SK-N-SH (cell line): ENCODE data around the gene CNGA4. TPM values are rescaled to one million over a fixed set of nuclear protein-coding genes. Genes with fewer than 3 reads are reported as not detected.
"Not testable (repeated sequence)": the region's sequence is repeated elsewhere in the genome, so short reads cannot be mapped to it uniquely, and the experiment has no call there.

Experiments
- CTCF ChIA-PET: fragments of 300-600, 350-600 bp; formaldehyde crosslinking; extraction: SDS; loops from one replicate; lab custom pipeline; 2021; lab: Yijun Ruan, JAX
- POLR2A ChIA-PET: fragments of 350-600 bp; sonication (Branson Sonifier 250); formaldehyde crosslinking; extraction: SDS; loops from one replicate; lab custom pipeline; 2020; ENCODE audit warnings: antibody characterized with exemption, inconsistent platforms; lab: Yijun Ruan, JAX
- DNase-seq: peaks from one replicate; pipeline ENCODE4 v3.0.0; 2012
- H2AFZ ChIP-seq: fragments of 200-600 bp; sonication (generic); 2 replicates; pipeline ENCODE4 v1.8.1; 2016; ENCODE audit warnings: antibody characterized with exemption, mild to moderate bottlenecking, low read depth
- H3F3A ChIP-seq: fragments of 200-600 bp; sonication (generic); replicated peaks from 2 replicates; pipeline ENCODE3; 2016; ENCODE audit warnings: antibody characterized with exemption, mild to moderate bottlenecking; ENCODE audit not compliant: insufficient read depth
- H3K27ac ChIP-seq, 2 experiments: fragments of 200-500 bp in 1 of 2; fragments of 200-600 bp in 1 of 2; sonication (Bioruptor generic) in 1 of 2; sonication (generic), shearing (Covaris generic) in 1 of 2; 2 replicates each; pipeline versions ENCODE4 v1.5.1 to v1.6.1; 2014 to 2016; ENCODE audit warnings: low read depth in 2 of 2, inconsistent platforms in 1 of 2, low read length in 1 of 2, mild to moderate bottlenecking in 1 of 2, mixed read lengths in 1 of 2
- H3K27me3 ChIP-seq: fragments of 200-600 bp; sonication (generic), shearing (Covaris generic); 2 replicates; pipeline ENCODE4 v1.6.1; 2016; ENCODE audit warnings: mixed run types; ENCODE audit not compliant: insufficient read depth
- H3K36me3 ChIP-seq, 2 experiments: fragments of 200-500 bp in 1 of 2; fragments of 200-600 bp in 1 of 2; sonication (Bioruptor generic) in 1 of 2; sonication (generic) in 1 of 2; replicated peaks in 1 of 2; 2 replicates each; pipeline versions ENCODE3 to v1.5.1; 2014 to 2016; ENCODE audit warnings: low read length in 1 of 2, mild to moderate bottlenecking in 1 of 2; ENCODE audit not compliant: insufficient read depth in 2 of 2, control insufficient read depth in 1 of 2
- H3K4me1 ChIP-seq, 2 experiments: fragments of 200-500 bp in 1 of 2; fragments of 200-600 bp in 1 of 2; sonication (Bioruptor generic) in 1 of 2; sonication (generic), shearing (Covaris generic) in 1 of 2; 2 replicates each; pipeline versions ENCODE4 v1.5.1 to v1.6.1; 2014 to 2016; ENCODE audit warnings: low read depth in 1 of 2, low read length in 1 of 2, mixed run types in 1 of 2; ENCODE audit not compliant: insufficient read depth in 2 of 2, control insufficient read depth in 1 of 2
- H3K4me2 ChIP-seq: fragments of 200-600 bp; sonication (generic), shearing (Covaris generic); 2 replicates; pipeline ENCODE4 v1.6.1; 2017; ENCODE audit warnings: mixed run types
- H3K4me3 ChIP-seq, 2 experiments: fragments of 200-500 bp in 1 of 2; fragments of 200-600 bp in 1 of 2; sonication (Bioruptor generic) in 1 of 2; sonication (generic), shearing (Covaris generic) in 1 of 2; 2 replicates each; pipeline versions ENCODE4 v1.5.1 to v1.8.1; 2014 to 2016; ENCODE audit warnings: low read depth in 2 of 2, inconsistent platforms in 1 of 2, low read length in 1 of 2, mild to moderate bottlenecking in 1 of 2, mixed read lengths in 1 of 2, moderate library complexity in 1 of 2
- H3K79me2 ChIP-seq: fragments of 200-600 bp; sonication (generic); 2 replicates; pipeline ENCODE4 v1.8.1; 2017; ENCODE audit warnings: mild to moderate bottlenecking; ENCODE audit not compliant: insufficient read depth
- H3K9ac ChIP-seq: fragments of 200-600 bp; sonication (generic); 2 replicates; pipeline ENCODE4 v1.6.1; 2017; ENCODE audit warnings: mixed run types
- H3K9me2 ChIP-seq: fragments of 200-600 bp; sonication (generic); 2 replicates; pipeline ENCODE4 v1.6.1; 2017; ENCODE audit warnings: mixed run types
- H3K9me3 ChIP-seq: fragments of 200-600 bp; sonication (generic); 2 replicates; pipeline ENCODE4 v1.6.1; 2017; ENCODE audit warnings: mixed run types, mild to moderate bottlenecking, moderate library complexity
- H4K20me1 ChIP-seq: fragments of 200-600 bp; sonication (generic); 2 replicates; pipeline ENCODE4 v1.6.1; 2017; ENCODE audit warnings: mild to moderate bottlenecking, mixed run types; ENCODE audit not compliant: insufficient read depth
- CHD2 ChIP-seq: fragments of 150-350 bp; IDR thresholded peaks from 2 replicates; pipeline ENCODE4 v1.6.1; 2018; ENCODE audit warnings: low read length; ENCODE audit not compliant: partially characterized antibody
- EP300 ChIP-seq, 2 experiments: IDR thresholded peaks; 2 replicates each; pipeline versions ENCODE4 v1.4.0 to v1.6.1; 2012; ENCODE audit warnings: borderline replicate concordance in 1 of 2, low read depth in 1 of 2, low read length in 1 of 2
- EZH2phosphoT487 ChIP-seq: fragments of 200-600 bp; sonication (generic); IDR thresholded peaks from 2 replicates; pipeline ENCODE4 v1.6.1; 2017; ENCODE audit warnings: low read depth, mixed run types, mild to moderate bottlenecking, antibody characterized with exemption, moderate library complexity, borderline replicate concordance
- MAX ChIP-seq: IDR thresholded peaks from 2 replicates; pipeline ENCODE4 v1.4.0; 2012; ENCODE audit warnings: low read depth
- MXI1 ChIP-seq: IDR thresholded peaks from 2 replicates; pipeline ENCODE4 v1.6.1; 2012; ENCODE audit warnings: mild to moderate bottlenecking, low read depth, low read length, improper control_type of control experiment
- POLR2AphosphoS5 ChIP-seq: IDR thresholded peaks from 2 replicates; pipeline ENCODE4 v1.6.1; 2012; ENCODE audit warnings: low read depth, low read length
- RFX5 ChIP-seq: IDR thresholded peaks from 2 replicates; pipeline ENCODE4 v1.6.1; 2012; ENCODE audit warnings: mild to moderate bottlenecking, improper control_type of control experiment, low read length
- SIN3A ChIP-seq: IDR thresholded peaks from 2 replicates; pipeline ENCODE4 v1.6.1; 2012; ENCODE audit warnings: low read depth, mild to moderate bottlenecking, low read length, moderate library complexity, borderline replicate concordance
- WGBS: methylation state at CpG from one replicate; pipeline ENCODE4 v1.1.6; 2017; ENCODE audit warnings: low lambda C conversion rate; 5-methylcytosine and 5-hydroxymethylcytosine counted together
- polyA plus RNA-seq, 3 experiments: library from polyadenylated mRNA; depleted of rRNA; stranded (reverse); fragments of >200 nt; gene quantifications; 2 replicates each; pipeline ENCODE4 v1.2.3, GENCODE V29; 2012
- TF ChIP-seq, protein P1 (sequence below): fragments of 150-350 bp; IDR thresholded peaks from 2 replicates; pipeline ENCODE4 v1.6.1; 2017; ENCODE audit warnings: antibody characterized with exemption, low read length, low read depth, borderline replicate concordance

Gene CNGA4
- polyA plus RNA-seq, 1 of the 3 experiments (the other 2 are of a cell fraction), result 0.13 TPM

GRCh38 chr11:6241316-6241715, 2.4 kb downstream of the CNGA4 start (continued):
- TF ChIP-seq, protein P1, sequence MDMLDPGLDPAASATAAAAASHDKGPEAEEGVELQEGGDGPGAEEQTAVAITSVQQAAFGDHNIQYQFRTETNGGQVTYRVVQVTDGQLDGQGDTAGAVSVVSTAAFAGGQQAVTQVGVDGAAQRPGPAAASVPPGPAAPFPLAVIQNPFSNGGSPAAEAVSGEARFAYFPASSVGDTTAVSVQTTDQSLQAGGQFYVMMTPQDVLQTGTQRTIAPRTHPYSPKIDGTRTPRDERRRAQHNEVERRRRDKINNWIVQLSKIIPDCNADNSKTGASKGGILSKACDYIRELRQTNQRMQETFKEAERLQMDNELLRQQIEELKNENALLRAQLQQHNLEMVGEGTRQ, result no peak
- TF ChIP-seq CHD2, result no peak
- no peak for TF ChIP-seq SIN3A
- TF ChIP-seq RFX5, result no peak

GRCh38 chr11:6245536-6245935, 6.6 kb downstream of the CNGA4 start:
- Histone ChIP-seq H3K4me2 (no peak overlapping the region), H3K79me2 (no peaks in the 10 kb centered on the region), H3K4me1 (no peaks in the 10 kb centered on the region; a peak in 1 of 4 replicates), H4K20me1 (no peaks in the 10 kb centered on the region), H3K36me3 (no peaks in the 10 kb centered on the region), H3K27ac (no peak overlapping the region), H3K4me3 (no peak overlapping the region), H3K9me3 (no peaks in the 10 kb centered on the region), H3K9me2 (no peaks in the 10 kb centered on the region), H3K9ac (no peak overlapping the region), H3F3A (no peaks in the 10 kb centered on the region), H3K27me3 (peaks cover 37% of the 10 kb centered on the region), H2AFZ (no peak overlapping the region)
- WGBS, result 56% methylated on average over 2 of the region's 2 CpGs
- ChIA-PET CTCF (interaction anchor here (2.7 kb wide), 1 partner anchor 108 kb away, joined by 11 read pairs; no protein-coding TSS in a partner anchor), POLR2A (no interaction called here)
- TF ChIP-seq POLR2AphosphoS5, result no peak
- no peak for TF ChIP-seq MXI1
- no peak for DNase-seq

- no peak overlapping the region for H3K27ac ChIP-seq
- H3K4me3 ChIP-seq, result no peak overlapping the region
- no peaks in the 10 kb centered on the region for H3K79me2 ChIP-seq
- no peak overlapping the region for H3K4me2 ChIP-seq
- DNase-seq, result no peak
- H3K9me3 ChIP-seq, result no peaks in the 10 kb centered on the region
- POLR2A ChIA-PET, result no interaction called here
- no peak overlapping the region for H2AFZ ChIP-seq
- H3F3A ChIP-seq, result no peaks in the 10 kb centered on the region
- WGBS, result 7% methylated on average over 1 of the region's 1 CpG
- TF ChIP-seq EP300 (IDR thresholded peaks at IDR 0.05; ENCODE audit: borderline replicate concordance in 1 of 2, low read depth in 1 of 2, low read length in 1 of 2) (no peak), EZH2phosphoT487 (no peak), MAX (no peak)
- H3K9me2 ChIP-seq, result no peaks in the 10 kb centered on the region
- peaks cover 29% of the 10 kb centered on the region; the same call in 1 of the 2 replicates for H3K27me3 ChIP-seq
- no peak overlapping the region for H3K9ac ChIP-seq
- no peaks in the 10 kb centered on the region for H3K36me3 ChIP-seq
- CTCF ChIA-PET, result interaction anchor here (3.8 kb wide), 1 partner anchor 68 kb away, joined by 36 read pairs; no protein-coding TSS in a partner anchor
- no peaks in the 10 kb centered on the region for H4K20me1 ChIP-seq
- no peaks in the 10 kb centered on the region; a peak in 1 of 4 replicates for H3K4me1 ChIP-seq
Measured at GRCh38 chr11:6248248-6248647, 9.4 kb downstream of the CNGA4 start.

GRCh38 chr11:6248897-6249296, 10.0 kb downstream of the CNGA4 start:
- H3K9me2 ChIP-seq, H3K4me1 ChIP-seq, H3K9me3 ChIP-seq, H3K4me3 ChIP-seq, H3F3A ChIP-seq, H3K27ac ChIP-seq, H3K4me2 ChIP-seq, H4K20me1 ChIP-seq, H3K79me2 ChIP-seq, POLR2A ChIA-PET, H3K36me3 ChIP-seq, H3K9ac ChIP-seq, DNase-seq, H2AFZ ChIP-seq: not testable (repeated sequence)
- peaks cover 22% of the 10 kb centered on the region; the same call in 1 of the 2 replicates for H3K27me3 ChIP-seq
- CTCF ChIA-PET, result interaction anchor here (3.8 to 5.6 kb wide), 3 partner anchors 68 to 114 kb away, joined by 36 to 82 read pairs (median 50); no protein-coding TSS in a partner anchor
- 19% methylated on average over 3 of the region's 3 CpGs for WGBS
